Measurements from ENCODE around the gene TACC2.

- TF ChIP-seq KLF13 (tag; IDR thresholded peaks at IDR 0.05; ENCODE audit: borderline replicate concordance, low read depth) (no peak), MECOM (CRISPR knock-in tag; IDR thresholded peaks at IDR 0.05) (no peak), ZNF449 (CRISPR knock-in tag; IDR thresholded peaks at IDR 0.05) (no peak), EZH2 (IDR thresholded peaks at IDR 0.05; ENCODE audit: borderline replicate concordance, low read depth, low read length) (no peak), ZNF384 (IDR thresholded peaks at IDR 0.05; ENCODE audit: low read depth, low read length) (no peak), EGR1 (conservative IDR thresholded peaks at IDR 0.05) (no peak), ZNF512 (tag; IDR thresholded peaks at IDR 0.05) (no peak), POLR3A (IDR thresholded peaks at IDR 0.05; ENCODE audit: borderline replicate concordance, extremely low read depth, insufficient read depth, insufficient read length) (no peak), ZNF24 (IDR thresholded peaks at IDR 0.05) (no peak), MYC (IDR thresholded peaks at IDR 0.05; ENCODE audit: low read depth, low read length) (no peak), MYC (CRISPR knock-in tag; IDR thresholded peaks at IDR 0.05; ENCODE audit: borderline replicate concordance, low read depth) (no peak), ADNP (tag; IDR thresholded peaks at IDR 0.05) (no peak), ARID4B (CRISPR knock-in tag; IDR thresholded peaks at IDR 0.05) (no peak), POLR2AphosphoS5 (IDR thresholded peaks at IDR 0.05; ENCODE audit: control insufficient read depth, insufficient read depth, low read depth, low read length) (no peak)
These were observed 110.0 kb downstream of the TACC2 start for GRCh38 chr10:122098924-122099323.
